HG03520 (cell line): ENCODE results near the gene LTBP1.
"Not testable (repeated sequence)": the region's sequence is repeated elsewhere in the genome, so short reads cannot be mapped to it uniquely, and the experiment has no call there.

Experiments
- ATAC-seq: cut with Tn5 transposase; IDR thresholded peaks from one replicate; pipeline ENCODE4 v1.9.1; 2021; ENCODE audit warnings: mild to moderate bottlenecking, moderate library complexity; ENCODE audit not compliant: unreplicated experiment

Gene LTBP1

DNA sequence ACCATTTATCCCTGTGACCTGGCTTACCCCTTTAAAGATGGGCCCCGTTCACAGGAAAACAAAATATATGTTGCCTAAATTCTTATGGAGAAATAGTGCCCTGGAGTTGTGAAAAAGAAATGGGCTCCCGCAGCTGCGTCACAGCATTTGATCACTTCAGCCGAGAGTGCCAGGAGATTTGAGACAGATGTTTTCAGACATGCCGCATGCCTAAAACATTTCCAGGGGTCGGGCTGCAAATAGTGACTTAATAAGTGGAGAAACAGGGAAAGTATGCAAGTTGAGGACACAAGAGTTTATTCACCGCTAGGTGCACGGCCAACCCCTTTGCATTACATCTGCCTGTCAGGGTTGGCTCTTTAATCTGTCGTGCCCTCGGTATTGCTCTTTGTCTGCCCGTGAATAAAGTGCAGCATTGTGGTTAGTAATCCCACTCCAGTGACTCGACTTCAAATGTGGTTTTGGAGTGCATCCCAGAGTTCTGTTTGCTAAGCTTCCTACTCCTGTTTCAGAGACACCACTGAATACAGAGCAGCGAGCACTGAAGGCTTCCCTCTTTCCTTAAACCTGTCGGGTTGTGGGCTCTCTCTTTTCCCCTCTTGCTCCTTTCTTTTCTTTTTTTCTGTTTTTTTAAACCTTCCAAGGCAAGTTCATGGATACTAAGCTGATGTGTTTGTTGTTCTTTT is 187.5 kb downstream of the LTBP1 start:
- no peak for ATAC-seq

DNA sequence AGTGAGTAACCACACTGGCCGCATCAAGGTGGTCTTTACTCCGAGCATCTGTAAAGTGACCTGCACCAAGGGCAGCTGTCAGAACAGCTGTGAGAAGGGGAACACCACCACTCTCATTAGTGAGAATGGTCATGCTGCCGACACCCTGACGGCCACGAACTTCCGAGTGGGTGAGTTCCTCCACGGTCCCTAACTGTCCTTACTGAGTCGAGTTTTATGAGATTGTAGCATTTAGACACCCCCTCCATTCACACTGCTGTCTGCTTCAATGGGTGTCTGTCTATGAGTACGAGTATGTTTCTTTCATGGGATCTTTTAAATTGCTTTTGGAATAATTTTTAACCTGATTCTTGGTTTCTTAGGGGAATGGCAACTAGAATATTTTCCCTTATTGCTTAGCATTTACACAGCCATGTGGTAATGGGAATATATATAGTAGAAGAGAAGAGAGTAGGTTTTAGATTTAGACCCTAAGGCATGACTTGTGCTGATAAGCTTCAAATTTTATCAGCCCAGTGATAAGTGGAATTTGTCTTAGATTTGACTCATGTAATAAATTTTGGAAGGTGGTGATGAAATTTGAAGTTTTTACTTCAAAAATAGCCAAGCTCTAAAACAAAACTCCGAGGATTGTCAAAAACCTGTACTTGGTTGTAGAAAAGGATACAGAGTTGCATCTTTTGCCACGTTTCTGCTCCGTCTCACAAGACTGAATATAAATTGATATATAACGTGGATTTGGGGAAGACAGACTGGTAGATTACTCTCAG is 188.2 kb downstream of the LTBP1 start:
- ATAC-seq: no peak

DNA sequence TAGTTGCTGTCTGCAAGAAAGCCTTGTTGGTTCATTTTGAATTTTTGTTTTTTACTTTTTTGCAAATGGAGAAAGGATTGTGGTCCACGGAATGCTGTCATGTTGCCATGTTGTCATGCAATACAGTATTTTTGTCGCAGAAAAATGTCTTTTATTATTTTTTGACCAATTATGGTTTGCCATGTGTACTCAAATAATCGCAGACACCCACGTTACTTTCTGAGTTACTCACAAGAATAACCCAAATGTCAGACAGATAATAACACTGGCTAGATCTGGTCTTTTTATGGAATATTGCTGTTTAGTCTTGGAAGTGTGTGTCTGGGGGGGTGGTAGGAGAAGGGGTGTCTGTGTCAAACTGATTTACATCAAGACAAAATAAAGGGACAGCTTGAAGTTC is 188.9 kb downstream of the LTBP1 start:
- no peak for ATAC-seq

DNA sequence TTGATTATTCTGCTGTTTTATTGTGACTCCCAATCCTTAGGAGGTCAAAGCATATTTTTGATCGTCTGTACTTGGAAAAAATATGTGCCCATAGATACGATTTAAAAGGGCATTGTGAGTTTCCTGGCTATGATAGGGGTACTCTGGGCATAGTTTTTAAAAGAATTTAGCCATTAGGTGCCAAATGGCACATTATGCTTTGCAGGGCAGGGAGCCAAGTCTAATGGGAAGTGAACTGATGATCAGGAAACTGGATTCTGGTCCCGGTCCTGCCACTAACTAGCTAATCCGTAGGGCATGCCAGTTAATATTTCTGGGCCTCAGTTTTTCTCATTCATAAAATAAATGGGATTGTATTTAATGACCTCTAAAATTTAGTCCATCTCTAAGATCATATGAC is 189.3 kb downstream of the LTBP1 start:
- ATAC-seq: no peak

DNA sequence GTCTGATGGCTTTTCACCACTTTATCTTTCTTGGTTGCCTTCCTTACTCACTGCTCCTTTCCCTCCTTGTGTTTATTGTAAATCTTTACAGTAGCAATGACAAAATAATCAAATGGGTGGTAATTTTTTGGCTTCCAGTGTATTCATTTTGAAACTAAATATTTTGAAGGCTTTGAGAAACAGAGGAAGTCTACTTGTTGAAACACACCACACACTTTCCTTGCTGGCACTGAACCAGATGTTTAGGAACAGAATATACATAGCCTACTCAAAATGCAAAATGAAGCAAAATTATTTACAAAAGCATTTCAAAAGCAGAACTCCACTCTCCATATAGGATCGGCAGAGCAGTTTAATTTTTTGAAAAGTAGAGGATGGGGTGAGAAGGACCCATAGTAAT is 189.8 kb downstream of the LTBP1 start:
- ATAC-seq: no peak

DNA sequence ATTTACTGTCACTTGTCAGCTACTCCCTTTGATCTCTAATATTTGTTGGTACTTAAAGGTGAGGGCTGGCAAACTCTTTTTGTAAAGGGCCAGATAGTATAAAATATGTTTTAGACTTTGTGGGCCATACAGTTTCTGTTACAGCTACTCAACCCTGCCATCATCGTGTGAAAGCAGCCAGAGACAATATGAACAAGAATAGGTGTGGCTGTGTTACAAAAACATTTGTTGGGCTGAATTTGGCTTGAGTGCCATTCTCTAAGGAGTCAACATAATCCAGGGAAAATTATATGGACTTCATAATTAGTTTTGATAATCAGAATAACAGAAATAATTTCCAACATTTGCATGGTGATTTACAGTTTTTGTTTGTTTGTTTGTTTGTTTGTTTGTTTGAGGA is 190.6 kb downstream of the LTBP1 start:
- ATAC-seq: no peak

DNA sequence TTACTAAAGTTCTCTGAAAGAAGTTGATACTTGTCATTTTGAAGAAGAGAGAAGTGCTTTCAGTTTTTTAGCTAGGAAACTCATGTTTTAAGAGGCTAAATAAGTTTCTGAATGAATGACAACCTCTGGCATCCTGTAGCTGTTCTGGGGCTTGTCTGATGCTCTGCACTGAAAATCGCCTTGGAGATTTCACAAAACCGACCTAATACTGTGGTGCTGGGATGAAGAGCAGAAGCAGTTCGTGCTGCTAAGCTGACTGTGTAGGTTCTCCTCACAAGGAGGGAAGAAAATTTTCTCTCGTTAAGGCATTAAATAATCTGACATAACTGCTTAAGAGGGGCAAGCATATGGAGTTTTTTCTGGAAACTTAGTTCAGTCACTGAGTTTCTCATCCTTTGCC is 193.2 kb downstream of the LTBP1 start:
- no peak for ATAC-seq

DNA sequence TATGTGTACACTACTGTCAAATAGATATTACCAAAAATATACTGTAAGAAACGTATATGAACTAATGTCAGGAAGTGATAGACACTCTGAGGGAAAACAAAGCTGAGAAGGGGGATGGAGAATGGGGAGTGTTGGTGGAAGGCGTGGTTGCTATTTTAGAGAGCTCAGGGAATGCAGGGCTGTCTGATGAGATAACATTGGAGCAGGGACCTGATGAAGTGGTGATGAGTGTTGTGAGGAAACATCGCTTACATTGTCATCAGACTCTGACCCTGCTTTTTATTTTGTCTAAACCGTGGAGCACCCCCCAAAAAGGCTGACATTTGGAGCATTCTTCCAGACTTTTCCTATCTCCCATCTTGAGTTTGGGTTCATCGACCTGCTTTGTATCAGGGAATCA is 194.7 kb downstream of the LTBP1 start:
- ATAC-seq: no peak

DNA sequence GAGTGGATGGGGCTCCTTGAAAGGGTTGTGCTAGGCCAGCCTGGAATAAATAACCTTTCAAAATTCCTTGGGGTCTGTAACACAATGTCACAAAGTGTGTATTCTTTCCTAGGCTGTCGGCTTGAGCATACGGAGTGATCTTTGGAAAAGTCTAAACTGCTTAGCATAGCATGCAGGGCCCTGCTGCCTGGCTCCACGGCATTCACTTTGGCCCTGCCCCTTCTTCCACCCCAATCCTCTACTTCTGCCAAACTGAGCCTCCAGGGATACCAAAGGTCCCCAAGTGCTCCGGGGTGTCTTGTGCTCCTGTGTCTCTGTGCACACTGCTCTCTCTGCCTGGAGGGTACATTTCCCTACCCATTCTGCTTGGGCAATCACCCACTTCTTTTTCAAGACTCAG is 196.1 kb downstream of the LTBP1 start:
- no peak for ATAC-seq

DNA sequence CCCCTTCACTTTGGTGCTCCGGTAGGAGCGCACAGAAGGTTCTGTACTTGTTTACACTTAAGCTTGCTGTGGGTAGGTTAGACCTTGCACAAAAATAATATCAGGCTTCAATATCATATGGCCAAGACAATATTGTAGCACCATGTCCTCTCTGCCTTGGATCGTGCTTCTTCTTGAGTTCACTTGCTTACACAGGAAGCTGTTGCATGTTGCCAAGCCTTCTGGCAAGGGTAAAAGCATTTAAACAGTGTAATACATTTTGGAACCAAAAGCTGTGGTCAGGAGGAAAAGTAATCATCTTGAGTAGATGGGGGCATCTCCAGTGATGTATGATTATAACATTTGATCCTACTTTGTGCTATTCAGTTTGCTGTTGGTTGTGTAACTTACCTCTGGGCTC is 197.5 kb downstream of the LTBP1 start:
- ATAC-seq: no peak

DNA sequence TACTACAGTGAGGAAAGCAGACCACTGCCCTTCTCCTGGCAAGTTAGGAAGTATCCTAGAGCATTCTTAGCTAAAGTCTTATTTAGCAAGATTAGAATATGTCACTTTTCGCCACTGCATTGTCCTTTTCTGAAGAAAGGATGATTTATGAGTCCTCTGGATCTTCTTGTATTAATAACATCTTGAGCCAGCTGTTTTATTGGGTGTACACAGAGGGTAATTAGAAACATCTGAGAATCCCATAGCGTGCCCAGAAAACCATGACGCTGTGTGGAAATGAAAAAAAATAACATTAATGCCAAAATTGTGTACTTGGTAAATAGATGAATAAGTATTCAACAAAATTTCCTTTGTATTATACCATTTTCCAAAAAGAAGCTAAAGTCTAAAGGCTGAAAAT is 198.7 kb downstream of the LTBP1 start:
- ATAC-seq: no peak

DNA sequence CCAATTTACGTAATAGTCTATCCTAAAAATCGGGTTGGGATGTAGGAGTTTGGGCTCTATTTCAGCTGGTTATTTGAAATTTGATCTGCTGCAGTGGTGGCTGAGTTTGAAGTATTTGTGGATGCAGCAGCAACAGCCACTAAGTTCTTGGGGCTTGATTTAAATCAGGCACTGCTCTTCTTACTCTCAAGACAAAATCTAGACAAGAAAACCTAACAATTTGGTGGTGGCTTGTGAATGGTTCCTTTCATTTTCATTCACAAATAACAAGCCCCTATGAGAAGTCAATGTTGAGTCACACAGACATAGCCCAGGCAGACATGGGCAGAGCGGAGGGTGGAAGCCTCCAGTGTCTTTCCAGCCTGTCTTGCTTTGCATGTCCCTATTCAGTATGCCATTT is 199.3 kb downstream of the LTBP1 start:
- ATAC-seq: no peak

DNA sequence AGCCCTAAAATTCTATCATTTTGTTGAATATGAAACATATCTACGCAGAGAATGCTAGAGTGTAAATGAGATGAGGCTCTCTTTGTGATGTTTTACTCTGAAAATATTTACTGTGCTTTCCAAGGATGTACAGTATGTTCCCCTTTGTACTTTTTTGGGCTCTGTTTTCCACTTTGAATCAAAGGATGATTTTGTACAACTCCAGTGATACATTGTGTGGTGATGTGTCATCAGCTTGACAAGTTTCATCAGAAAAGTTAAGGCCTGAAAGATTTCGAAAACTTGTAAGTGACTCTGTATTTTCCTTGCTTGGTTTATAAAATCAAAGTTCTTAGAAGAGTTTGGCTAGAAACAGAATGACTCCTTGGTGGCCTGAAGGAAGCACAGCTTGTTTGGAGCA is 206.3 kb downstream of the LTBP1 start:
- ATAC-seq: no peak

DNA sequence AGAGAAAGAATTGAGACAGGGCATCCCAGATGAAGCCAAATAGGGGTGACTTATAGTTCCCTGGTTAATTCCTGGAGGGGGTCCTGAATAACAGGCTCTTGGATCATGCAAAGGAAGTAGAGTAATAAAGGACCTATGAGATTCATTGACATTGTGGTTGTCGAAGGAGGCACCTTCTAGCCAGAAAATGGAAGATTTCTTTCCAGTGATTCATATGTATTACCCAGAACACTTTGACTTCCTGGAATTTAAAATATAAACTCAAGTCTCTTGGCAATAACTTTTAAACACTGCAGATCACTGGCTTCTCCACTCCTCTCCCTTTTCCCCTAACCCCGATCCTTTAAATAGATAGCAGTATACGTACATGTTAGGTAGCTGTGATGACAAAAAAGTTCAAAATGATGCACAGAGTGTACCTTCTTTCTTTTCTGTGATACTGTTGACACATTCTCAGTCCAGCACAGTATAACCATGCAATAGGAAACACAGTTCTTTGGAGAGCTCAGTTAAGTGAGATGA is 211.8 kb downstream of the LTBP1 start:
- no peak for ATAC-seq

DNA sequence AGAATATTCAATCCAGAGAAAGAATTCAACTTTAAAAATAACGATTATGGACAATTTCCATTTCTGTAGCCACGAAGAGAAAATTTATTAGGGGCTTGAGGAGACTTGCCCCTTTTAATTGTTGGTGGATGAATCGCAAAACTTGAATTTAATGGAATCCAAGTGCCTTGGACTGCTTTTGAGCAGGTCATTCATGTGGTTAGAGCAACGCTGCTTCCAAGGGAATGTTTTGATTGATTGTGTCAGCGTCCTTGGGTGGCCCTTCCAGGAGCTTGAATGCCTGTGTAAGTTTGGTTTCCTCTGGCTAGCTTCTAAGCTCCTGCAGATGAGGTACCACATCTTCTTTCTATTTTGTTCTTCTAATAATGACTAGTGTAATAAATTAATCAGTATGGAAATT is 213.4 kb downstream of the LTBP1 start:
- ATAC-seq: no peak

DNA sequence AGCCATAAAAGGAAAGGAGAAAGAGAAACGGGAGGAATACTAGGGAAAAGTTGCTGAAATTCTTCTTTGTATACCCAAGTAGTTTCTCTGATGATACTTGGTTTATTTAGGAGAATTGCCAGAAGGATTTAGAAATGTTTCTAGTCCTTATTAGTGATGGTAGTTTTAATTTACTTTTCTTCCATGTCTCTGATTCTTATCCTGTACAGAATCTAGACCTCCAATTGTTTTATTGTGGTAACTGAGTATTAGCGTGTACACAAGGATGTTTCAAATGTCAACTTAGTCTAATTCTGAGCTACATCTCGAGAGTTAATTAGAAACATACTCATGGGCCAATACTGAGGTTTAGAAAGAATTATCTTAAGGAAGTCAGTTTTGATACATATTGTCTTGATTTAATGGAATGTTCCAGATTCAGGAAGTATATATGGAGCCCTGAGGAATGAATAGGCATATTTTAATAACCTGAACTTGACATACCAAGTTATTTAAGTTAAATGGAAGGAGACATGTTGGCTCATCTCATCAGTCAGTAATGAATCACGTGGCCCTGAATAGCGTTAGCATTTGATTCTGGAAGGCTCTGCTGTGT is 219.6 kb downstream of the LTBP1 start:
- no peak for ATAC-seq

DNA sequence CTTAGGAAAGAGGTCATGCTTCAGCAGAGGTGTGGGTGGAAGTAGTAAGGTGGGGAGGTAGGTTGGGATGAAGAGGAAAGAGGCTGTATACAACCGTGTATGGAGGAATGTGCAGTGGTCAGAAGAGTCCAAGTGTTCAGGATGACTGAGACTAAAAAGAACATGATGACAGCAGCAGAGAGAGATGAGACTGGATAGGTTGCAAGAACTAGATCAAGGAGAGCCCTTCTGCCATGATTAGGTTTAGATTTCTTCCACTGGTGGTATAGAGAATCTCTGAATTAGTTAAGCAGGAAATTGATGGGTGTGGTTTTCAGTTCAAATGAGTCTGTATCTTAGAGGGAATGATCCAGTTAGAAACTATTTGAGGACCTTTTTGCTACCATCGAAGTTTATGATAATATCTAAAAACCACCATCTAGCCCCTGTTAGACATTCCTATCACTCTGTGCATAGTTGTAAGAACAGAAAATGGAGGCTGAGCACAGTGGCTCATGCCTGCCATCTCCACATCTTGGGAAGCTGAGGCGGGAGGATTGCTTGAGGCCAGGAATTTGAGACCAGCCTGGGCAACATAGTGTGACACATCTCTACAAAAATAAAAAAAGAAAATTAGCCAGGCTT is 221.0 kb downstream of the LTBP1 start:
- ATAC-seq: no peak

DNA sequence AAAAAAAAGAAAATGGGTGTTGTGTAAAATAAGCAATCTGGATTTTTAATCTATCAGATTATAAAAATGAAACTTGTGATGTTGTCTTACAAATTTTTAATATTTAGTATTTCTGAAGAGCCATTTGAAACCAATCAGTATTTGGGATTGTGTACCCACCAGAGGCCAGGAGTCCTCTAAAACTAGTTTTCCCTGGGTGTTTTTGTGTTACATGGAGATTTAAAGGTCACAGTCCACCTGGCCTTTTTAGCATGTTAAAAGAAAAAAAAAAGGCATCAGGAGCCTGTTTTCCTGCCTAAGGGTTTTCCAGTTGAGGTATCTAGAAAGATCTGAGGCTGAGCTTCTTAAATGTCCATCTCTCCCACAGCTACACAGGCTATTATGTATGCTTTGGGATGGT is 221.7 kb downstream of the LTBP1 start:
- no peak for ATAC-seq

DNA sequence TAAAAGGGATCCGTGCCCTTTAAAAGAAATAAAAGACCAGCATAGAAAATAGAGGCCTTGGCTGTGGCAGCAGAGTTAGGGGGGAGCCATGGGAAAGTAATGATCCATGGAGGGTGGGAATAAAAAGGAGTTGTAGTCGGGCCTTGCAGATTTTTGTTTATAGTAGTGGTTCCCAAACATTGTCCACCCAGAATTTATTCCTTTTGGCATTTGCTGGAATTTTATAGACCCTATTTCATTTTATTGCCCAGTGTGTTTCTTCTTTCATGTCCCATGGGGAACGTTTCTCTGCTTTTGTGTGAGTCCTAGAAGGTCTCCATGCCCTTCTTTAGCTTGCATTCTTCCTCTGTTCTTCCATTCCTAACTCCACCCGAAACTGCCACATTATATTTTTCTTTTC is 222.2 kb downstream of the LTBP1 start:
- ATAC-seq: no peak

DNA sequence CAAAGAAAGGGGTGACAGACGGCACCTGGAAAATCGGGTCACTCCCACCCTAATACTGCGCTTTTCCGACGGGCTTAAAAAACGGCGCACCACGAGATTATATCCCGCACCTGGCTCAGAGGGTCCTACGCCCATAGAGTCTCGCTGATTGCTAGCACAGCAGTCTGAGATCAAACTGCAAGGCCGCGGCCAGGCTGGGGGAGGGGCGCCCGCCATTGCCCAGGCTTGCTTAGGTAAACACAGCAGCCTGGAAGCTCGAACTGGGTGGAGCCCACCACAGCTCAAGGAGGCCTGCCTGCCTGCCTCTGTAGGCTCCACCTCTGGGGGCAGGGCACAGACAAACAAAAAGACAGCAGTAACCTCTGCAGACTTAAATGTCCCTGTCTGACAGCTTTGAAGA is 223.5 kb downstream of the LTBP1 start:
- not testable (repeated sequence) for ATAC-seq

DNA sequence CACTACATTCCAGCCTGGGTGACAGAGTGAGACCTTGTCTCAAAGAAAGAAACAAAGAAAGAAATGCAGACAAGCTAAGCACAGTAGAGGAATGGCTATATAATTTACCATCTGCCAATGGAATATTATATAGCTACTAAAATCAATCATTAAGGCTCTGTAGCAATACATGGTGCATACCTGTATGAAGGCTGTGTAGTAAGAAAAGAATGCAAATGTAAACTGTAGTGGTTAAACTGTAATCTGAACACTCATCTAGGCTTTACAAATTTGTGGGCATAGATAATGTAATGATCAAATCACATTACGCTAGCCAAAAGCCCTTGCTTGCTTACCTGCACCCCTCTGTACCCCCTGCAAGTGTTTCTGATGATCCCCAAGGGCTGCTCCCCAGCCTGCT is 230.9 kb downstream of the LTBP1 start:
- ATAC-seq: no peak

DNA sequence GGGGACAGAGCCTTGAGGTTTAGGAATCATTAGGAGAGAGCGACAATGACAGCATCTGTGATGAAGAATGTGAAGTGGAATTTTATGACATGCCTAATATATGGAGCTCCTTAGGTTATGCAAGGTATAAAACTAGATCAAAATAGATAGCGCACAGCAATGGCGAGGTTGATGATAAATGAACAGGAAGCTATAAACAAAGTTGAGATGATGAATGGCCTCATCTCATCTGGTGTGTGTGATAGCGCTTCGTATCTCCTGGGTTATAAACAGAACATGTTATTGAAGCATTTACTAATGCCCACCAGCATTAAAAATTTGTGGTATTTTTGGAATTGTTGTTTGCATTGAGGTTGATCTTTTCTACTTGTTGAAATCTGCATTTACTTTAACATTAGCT is 231.5 kb downstream of the LTBP1 start:
- ATAC-seq: no peak
